NCI-H2196 treated with DMSO at 0.1 percent for 48 hours (cell line): ENCODE data around the gene TAS2R41.

Source experiments
- DNase-seq: peaks from one replicate; lab custom pipeline; 2025; ENCODE audit not compliant: unreplicated experiment; lab: John Stamatoyannopoulos, UW

The TAS2R41 gene

DNA sequence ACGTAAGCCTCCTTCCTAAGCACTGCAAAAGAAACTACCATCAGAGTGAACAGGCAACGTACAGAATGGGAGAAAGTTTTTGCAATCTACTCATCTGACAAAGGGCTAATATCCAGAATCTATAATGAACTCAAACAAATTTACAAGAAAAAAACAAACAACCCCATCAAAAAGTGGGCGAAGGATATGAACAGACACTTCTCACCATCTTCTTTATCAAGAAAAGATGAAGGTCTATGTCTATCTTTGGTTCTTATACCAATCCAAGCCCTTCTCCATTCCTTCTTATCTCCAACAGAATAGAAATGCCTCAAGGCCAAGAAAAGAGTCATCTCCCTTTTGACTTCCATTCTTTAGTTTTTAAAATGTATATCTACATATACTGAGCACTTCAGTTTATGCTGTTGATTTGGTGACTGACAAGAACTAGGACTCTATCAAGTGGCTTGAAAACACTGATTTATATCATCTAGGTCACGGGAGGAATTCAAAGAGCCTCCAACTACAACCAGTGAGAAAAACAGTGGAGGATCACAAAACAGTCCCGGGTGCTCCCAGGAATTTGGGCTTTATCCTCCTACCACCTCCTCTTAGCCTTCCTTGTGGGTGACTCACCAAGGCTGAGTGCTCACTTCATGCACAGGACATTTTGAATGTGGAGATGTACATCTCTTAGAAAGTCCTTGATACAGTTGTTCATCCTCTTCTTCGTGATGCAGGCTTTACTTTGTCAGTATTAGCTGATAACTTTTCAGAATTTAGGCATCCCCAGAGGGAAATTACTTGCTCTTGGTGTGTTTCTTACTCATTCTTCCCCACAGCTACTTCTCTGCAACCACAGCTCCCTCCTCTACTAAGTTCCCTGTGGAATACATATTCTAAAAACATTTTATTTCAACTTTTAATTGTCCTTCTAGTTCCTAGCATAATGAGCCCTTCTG, 15.4 kb downstream of the TAS2R41 start:
- no peak for DNase-seq

DNA sequence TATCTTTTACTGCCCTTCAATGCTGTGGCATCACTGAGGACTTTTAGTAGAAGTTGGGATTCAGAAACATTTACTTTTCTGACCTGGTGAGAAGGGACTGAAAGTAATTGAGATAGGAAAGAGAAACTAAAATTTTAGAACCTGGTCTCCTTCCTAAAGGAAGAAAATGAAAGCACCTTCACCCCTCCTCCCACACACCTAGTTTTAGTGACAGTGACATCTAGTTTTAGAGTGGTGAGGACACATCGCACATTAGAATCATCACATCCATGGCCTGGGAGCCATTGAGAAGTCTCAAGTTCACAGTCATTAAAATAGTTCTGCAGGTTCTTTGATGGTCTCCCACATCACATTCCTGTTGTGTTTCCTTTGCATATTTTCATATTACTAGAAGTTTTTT, 16.1 kb downstream of the TAS2R41 start:
- DNase-seq = no peak

- DNase-seq = no peak
Measured at GRCh38 chr7:143494622-143495021, 16.9 kb downstream of the TAS2R41 start.

- DNase-seq = no peak
Measured at GRCh38 chr7:143495851-143496250, 18.2 kb downstream of the TAS2R41 start.

GRCh38 chr7:143496263-143496662, 18.6 kb downstream of the TAS2R41 start:
- no peak for DNase-seq

DNA sequence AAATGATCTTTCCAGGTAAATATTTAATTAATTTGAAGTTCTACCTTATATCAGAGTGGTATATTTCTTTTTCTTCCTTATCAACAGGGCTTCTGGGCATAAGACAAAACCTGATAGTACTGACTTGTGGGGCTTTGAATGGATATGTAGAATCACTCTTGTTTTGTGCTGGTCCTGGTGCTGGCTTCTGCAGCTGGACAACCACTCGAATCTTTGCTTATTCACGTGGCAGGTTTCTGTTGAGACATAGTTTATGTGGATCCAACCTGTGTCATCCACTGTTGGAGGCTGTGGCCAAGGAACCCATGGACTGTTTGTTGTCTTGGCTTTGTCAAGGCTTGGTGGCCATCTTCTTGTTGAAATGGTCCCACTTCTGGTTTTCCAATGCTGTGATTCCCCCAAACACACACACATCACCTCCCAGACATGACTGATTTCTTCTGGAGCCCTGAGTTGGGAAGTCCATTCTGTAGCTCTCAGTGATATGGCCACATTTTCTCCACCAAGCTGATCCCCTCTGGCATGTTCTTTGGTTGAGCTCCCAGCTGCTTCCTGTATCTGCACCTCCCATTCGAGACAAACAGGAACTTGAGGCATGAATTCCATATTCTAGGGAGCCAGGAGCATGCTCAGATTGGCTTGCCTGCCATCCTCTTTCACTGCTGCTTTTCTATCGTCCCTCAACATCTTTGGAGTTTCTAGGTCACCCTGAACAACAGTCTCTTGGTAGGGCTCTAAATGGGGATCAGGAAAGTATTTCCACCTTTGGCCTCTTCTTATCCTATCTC, 19.5 kb downstream of the TAS2R41 start:
- no peak for DNase-seq

DNA sequence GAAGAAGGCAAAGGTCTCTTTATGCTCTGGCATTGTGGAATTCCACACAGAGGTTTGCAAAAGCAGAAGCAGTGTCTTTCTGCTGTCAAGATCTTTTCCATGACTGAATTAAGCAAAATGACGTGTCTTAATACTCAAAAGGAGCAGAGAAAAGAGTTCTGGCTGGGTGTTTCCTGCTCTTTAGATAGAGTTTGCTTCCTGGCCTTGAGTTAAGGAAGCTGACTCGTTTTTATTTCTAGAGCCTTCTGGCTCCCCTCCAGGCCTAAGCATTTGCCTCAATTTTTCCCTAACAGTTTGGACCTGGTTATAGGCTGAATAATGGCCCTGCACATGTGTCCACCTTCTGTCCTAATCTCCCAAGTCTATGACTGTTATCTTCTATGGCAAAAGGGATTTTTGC, 21.6 kb downstream of the TAS2R41 start:
- no peak for DNase-seq

GRCh38 chr7:143499743-143500348, 22.2 kb downstream of the TAS2R41 start:
- DNase-seq = no peak

GRCh38 chr7:143503261-143503660, 25.6 kb downstream of the TAS2R41 start:
- no peak for DNase-seq

DNA sequence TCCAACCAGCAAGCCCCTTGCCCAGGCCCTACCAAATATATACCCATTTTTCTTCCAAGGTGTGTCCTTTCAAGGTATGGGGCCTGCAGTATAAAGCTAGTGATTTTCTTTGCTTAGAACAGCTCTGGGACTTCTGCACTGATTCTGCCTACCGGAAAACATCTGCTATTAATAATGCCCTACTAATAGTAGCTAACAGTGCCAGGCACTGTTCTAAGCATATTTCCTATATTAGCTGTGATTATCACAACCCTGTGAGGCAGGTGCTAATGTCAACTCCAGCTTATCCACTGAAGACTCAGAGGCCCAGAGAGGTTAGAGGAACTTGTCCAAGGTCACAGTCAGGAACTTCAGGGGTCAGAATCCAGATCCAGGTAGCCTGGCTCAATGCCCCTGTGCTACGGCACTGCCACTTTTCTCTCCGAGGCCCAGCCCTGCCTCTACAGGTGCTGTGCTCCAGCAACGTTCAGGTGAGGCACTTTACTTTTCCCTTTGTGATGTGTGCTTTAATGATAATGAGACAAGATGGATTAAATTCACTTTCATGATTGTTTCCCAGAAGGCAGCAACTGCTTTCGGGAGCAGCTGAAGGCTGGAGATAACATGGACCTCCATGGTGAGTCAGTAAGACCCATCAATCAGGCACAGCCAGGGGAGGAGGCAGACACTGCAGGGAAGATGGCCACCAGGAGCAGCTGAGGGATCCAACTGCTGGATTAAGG, 26.7 kb downstream of the TAS2R41 start:
- no peak for DNase-seq

GRCh38 chr7:143504937-143505297, 27.2 kb downstream of the TAS2R41 start:
- no peak for DNase-seq

- DNase-seq = no peak
Measured at GRCh38 chr7:143505838-143506237, 28.2 kb downstream of the TAS2R41 start.

GRCh38 chr7:143507094-143507518, 29.4 kb downstream of the TAS2R41 start:
- DNase-seq = no peak

GRCh38 chr7:143507534-143508055, 29.9 kb downstream of the TAS2R41 start:
- DNase-seq = no peak

DNA sequence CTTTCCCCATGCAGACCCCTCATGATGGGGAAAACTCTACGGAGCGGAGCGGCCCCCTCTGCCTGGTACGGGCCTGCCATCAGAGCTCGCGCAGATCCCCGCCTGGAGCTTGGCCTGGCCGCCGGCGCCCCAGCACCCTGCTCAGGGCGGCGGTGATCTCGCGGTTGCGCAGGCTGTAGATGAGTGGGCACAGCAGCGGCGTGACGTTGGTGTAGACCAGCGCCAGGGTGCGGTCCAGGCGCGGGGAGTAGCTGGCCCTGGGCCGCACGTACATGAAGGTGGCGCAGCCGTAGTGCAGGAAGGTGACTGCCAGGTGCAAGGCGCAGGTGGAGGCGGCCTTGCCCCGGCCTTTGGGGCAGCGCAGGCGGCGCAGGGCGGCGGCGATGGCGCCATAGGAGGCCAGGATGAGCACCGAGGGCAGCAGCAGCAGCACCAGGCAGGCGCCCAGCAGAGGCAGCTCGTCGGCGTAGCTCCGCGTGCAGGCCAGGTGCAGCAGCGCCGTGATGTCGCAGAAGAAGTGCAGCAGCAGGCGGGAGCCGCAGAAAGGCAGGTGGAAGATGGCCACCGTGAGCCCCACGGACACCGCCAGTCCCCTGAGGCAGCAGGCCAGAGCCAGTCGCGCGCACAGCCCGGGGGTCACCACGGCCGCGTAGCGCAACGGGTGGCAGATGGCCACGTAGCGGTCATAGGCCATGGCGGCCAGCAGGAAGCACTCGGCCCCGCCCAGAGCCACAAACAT, 33.4 kb downstream of the TAS2R41 start:
- no peak for DNase-seq

DNA sequence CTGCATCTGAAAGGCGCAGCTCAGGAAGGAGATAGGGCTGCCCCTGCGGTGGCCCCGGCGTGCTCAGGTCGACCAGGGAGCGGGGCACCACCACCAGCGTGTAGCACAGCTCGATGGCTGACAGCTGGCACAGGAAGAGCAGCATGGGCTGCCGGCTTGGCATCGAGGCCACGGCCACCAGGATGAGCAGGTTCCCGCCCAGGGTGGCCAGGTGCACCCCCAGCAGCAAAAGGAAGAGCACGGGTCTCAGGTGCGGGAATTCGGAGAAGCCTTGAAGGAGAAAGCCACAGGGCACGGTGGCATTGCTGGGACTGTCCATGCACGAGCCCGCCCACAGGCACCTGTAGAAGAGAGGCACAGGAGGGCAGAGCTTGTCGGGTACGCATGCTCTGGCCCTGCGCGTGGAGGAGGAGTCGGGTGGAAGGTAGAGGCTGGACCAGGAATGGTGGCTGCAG, 33.9 kb downstream of the TAS2R41 start:
- DNase-seq = no peak

DNA sequence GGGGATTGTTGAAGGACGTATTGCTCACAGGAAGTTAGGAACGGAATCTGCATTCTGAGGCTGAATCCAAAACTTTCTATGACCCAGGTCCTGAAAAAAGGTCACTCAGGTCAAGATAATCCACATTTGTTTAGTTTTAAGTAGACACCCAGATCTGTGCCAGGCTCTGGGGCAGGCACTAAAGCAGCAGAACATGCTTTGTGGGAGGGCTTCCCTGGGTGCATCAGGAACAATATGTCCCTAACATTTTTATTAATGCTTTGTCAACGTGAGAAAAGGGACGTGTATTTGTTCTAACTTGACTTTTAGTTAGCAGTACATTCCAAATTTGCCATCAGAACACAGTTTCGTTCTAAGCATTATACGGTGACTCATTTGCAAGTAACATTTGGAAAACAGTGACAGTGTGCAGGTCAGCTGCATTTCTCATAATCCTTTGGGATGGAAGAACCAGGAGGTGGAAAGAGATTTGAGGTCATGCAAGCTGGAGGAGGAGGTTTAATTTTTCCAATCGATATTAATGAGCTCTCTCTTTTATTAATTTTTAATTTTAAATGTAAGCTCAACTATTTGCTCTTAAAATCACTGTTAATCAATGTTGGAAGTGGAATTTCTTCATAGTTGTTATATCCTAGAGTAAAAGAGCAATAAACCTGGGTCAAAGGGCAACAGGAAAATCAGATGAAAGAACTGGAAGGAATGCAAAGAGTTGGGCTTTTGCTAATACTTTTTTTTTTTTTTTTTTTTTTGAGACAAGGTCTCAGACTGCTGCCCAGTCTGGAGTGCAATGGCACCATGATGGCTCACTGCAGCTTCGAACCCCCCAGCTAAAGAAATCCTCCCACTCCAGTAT, 35.0 kb downstream of the TAS2R41 start:
- DNase-seq = no peak

DNA sequence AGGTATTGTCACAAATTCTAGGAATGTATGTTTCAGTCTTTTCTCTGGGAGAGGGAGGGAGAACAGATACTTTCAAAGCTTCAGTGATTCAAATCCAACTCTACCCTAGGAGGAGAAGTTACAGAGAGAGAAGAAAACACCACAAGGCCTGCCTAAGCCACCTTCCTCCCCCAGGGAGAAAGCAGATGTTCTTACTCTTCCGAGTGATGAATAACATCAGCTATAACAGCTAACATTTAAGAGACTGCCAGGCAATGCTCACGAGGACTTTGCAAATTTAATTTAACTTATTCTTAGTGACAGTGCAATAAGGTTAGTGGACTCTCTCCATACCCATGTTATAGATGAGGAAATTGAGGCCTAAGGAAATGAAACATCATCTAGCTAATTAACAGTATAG, 36.8 kb downstream of the TAS2R41 start:
- no peak for DNase-seq
